Tibial artery (tissue), 4 donors: Measurements from ENCODE around the gene CACNA1D.

Experiments used
- DNase-seq, 2 donors: peaks; one replicate each; pipeline ENCODE4 v3.0.0-alpha.2; 2019
- H3K27ac ChIP-seq, 2 donors: fragments of 200-600 bp; sonication (generic) in 1 of 2; 1 replicate in 1 of 2; 2 replicates in 1 of 2; pipeline ENCODE4 v1.5.1; 2018 to 2019; ENCODE audit warnings: mild to moderate bottlenecking in 1 of 2
- H3K27me3 ChIP-seq, 2 donors: fragments of 200-600 bp; sonication (generic) in 1 of 2; one replicate each; pipeline versions ENCODE4 v1.5.1 to v1.6.0; 2016 to 2019
- H3K36me3 ChIP-seq, 3 donors: fragments of 200-600 bp; sonication (generic) in 2 of 3; one replicate each; pipeline ENCODE4 v1.5.1; 2016 to 2019; ENCODE audit warnings: mild to moderate bottlenecking in 2 of 3
- H3K4me1 ChIP-seq, 4 donors: fragments of 200-600 bp; sonication (generic) in 2 of 4; 1 replicate in 3 of 4; 2 replicates in 1 of 4; pipeline ENCODE4 v1.5.1; 2016 to 2019
- H3K4me3 ChIP-seq, 2 donors: fragments of 200-600 bp; sonication (generic) in 1 of 2; 1 replicate in 1 of 2; 2 replicates in 1 of 2; pipeline ENCODE4 v1.5.1; 2018 to 2019; ENCODE audit warnings: mild to moderate bottlenecking in 2 of 2
- H3K9me3 ChIP-seq, 3 donors: fragments of 200-600 bp; sonication (generic) in 1 of 3; one replicate each; pipeline ENCODE4 v1.5.1; 2016 to 2019
- intact Hi-C: fragments of 100-400 bp; cut with DNase I; formaldehyde crosslinking; loops from one replicate; pipeline ENCODE4 v1.15.0; 2023; ENCODE audit warnings: low total_unique reads
- TF ChIP-seq, protein P1 (sequence below), 2 experiments: fragments of 200-600 bp in 1 of 2; fragments of 450-650 bp in 1 of 2; IDR thresholded peaks; one replicate each; pipeline ENCODE4 v1.5.1; 2017 to 2019; ENCODE audit warnings: antibody characterized with exemption in 2 of 2, mild to moderate bottlenecking in 1 of 2, moderate library complexity in 1 of 2

The CACNA1D gene

GRCh38 chr3:53503195-53503594, 8.8 kb downstream of the CACNA1D start:
- Histone ChIP-seq H3K27me3 (peaks cover 0 to 14% of the 10 kb centered on the region in 2 donors), H3K36me3 (no peaks in the 10 kb centered on the region), H3K4me1 (no peaks in the 10 kb centered on the region), H3K4me3 (no peak overlapping the region), H3K9me3 (no peaks in the 10 kb centered on the region), H3K27ac (no peak overlapping the region)
- TF ChIP-seq, protein P1, sequence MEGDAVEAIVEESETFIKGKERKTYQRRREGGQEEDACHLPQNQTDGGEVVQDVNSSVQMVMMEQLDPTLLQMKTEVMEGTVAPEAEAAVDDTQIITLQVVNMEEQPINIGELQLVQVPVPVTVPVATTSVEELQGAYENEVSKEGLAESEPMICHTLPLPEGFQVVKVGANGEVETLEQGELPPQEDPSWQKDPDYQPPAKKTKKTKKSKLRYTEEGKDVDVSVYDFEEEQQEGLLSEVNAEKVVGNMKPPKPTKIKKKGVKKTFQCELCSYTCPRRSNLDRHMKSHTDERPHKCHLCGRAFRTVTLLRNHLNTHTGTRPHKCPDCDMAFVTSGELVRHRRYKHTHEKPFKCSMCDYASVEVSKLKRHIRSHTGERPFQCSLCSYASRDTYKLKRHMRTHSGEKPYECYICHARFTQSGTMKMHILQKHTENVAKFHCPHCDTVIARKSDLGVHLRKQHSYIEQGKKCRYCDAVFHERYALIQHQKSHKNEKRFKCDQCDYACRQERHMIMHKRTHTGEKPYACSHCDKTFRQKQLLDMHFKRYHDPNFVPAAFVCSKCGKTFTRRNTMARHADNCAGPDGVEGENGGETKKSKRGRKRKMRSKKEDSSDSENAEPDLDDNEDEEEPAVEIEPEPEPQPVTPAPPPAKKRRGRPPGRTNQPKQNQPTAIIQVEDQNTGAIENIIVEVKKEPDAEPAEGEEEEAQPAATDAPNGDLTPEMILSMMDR (IDR thresholded peaks at IDR 0.05): no peak
- intact Hi-C loops: no loop called here
- no peak for DNase-seq

DNA sequence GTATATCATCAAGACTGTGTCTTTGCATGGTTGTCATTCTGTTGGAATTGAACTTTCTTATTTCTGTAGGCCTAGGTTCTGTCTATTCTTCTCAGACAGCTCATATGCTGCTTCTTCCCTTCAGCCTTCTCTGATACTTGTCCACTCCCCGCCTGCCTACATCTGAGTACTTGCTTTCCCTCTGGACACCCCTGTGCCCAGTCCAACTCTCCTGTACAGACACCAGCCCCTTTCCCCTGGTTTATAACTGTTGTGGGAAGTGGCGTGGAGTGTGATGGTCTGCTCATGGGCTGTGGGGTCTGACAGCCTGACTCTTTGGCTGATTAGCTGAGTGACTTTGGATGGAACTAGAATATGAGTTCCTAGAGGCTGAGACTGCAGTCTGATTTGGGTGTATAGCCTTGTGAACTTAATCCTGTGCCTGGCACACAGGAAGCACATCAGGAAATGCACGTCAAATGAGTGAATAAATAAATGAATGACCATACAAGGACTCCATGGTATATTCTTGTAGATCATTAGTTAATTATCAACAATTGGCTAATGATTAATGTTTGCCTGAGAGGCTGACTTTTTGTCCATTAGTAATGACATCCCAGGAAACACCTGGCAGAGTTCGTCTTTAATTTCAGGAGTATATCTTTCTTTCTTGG, 11.8 kb downstream of the CACNA1D start:
- no peaks in the 10 kb centered on the region for H3K4me1 ChIP-seq
- H3K4me3 ChIP-seq: no peak overlapping the region
- no peaks in the 10 kb centered on the region for H3K36me3 ChIP-seq
- peaks cover 0 to 26% of the 10 kb centered on the region in 2 donors for H3K27me3 ChIP-seq
- TF ChIP-seq, protein P1 (IDR thresholded peaks at IDR 0.05): no peak
- intact Hi-C loops: no loop called here
- no peak for DNase-seq
- H3K27ac ChIP-seq: no peak overlapping the region
- H3K9me3 ChIP-seq: no peaks in the 10 kb centered on the region

GRCh38 chr3:53506763-53507145, 12.3 kb downstream of the CACNA1D start:
- Histone ChIP-seq H3K9me3 (no peaks in the 10 kb centered on the region), H3K36me3 (no peaks in the 10 kb centered on the region), H3K4me3 (no peak overlapping the region), H3K4me1 (no peaks in the 10 kb centered on the region), H3K27ac (no peak overlapping the region), H3K27me3 (peaks cover 0 to 29% of the 10 kb centered on the region in 2 donors)
- intact Hi-C loops: no loop called here
- no peak for DNase-seq
- TF ChIP-seq, protein P1 (IDR thresholded peaks at IDR 0.05): no peak

DNA sequence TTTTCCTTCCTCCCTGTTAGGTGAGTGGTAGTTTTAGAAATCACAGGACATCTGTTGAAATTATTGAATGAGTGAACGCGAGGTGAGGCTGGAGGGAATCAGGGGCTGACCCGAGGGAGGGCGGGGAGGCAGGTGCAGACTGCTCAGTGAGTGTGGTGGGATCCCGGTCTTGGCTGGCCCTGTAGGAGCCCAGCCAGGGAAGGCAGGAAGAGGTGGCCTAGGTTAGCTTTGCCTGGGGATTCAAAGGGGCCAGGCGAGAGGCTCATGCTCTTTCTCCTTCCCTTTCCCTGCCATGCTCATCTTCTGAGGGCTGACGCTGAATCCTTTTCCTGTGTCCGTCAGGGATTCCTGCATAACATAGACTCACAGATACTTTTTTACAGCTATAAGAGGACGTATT, 15.1 kb downstream of the CACNA1D start:
- Histone ChIP-seq H3K27ac (no peak overlapping the region), H3K36me3 (no peaks in the 10 kb centered on the region), H3K4me3 (no peak overlapping the region), H3K27me3 (peaks cover 0 to 32% of the 10 kb centered on the region in 2 donors), H3K4me1 (no peaks in the 10 kb centered on the region), H3K9me3 (no peaks in the 10 kb centered on the region)
- intact Hi-C loops: no loop called here
- TF ChIP-seq, protein P1 (IDR thresholded peaks at IDR 0.05): no peak
- DNase-seq: no peak

DNA sequence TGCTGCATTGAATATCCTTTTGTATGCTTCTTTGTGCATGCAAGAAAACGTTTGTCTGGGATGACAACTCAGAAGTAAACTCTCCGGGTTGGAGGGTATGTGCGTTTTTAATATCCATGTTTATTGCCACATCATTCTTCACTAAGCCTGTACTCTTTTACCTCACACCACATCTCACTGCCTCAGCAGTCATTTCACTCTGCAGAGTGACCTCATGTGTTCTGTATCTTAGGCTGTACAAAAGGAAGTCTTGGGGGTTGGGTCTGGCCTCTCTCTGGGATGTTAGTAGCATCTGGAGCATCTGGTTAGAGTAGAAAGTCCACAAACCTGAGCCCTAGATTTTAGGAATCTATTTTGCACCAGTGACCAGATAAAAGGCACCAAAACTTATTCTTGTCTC, 16.1 kb downstream of the CACNA1D start:
- no peaks in the 10 kb centered on the region for H3K4me1 ChIP-seq
- intact Hi-C loops: no loop called here
- peaks cover 0 to 28% of the 10 kb centered on the region in 2 donors for H3K27me3 ChIP-seq
- DNase-seq: no peak
- no peaks in the 10 kb centered on the region for H3K36me3 ChIP-seq
- H3K9me3 ChIP-seq: no peaks in the 10 kb centered on the region
- H3K4me3 ChIP-seq: no peak overlapping the region
- TF ChIP-seq, protein P1 (IDR thresholded peaks at IDR 0.05): no peak
- no peak overlapping the region for H3K27ac ChIP-seq

DNA sequence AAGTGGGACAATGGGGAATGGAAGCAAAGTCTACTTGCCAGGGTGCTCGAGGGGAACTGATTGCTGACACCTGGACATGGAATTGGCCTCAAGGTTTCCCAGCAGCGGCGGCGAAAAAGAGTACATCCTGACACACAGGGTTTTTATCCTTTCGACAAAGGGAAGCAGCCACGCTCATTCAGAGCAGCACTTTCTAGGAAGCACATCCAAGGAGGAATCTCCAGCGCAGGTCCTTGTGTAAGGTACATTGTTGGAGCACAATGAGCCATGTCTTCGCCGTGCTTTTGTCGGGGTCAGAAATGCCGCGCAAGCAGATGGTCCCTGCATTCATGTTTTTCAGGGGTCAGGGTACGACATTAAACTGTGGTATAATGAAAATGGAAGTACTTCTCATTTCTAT, 16.8 kb downstream of the CACNA1D start:
- peaks cover 0 to 26% of the 10 kb centered on the region in 2 donors for H3K27me3 ChIP-seq
- DNase-seq: no peak
- no peaks in the 10 kb centered on the region for H3K36me3 ChIP-seq
- no peaks in the 10 kb centered on the region for H3K9me3 ChIP-seq
- TF ChIP-seq, protein P1 (IDR thresholded peaks at IDR 0.05): no peak
- intact Hi-C loops: no loop called here
- no peaks in the 10 kb centered on the region for H3K4me1 ChIP-seq
- H3K4me3 ChIP-seq: no peak overlapping the region
- no peak overlapping the region for H3K27ac ChIP-seq
